GM13976 (cell line): ENCODE data around the gene PAPSS2.

Source experiments
- DNase-seq: peaks from one replicate; pipeline ENCODE4 v3.0.0; 2012; ENCODE audit warnings: low spot score
- in situ Hi-C: fragments of 300-500 bp; cut with MboI; formaldehyde crosslinking; loops from one replicate; pipeline ENCODE4 v1.12.0; 2022; ENCODE audit warnings: low sequenced_read_pairs, mixed read lengths, inconsistent platforms; ENCODE audit not compliant: unreplicated experiment
- TF ChIP-seq, protein P1 (sequence below): IDR thresholded peaks from 2 replicates; pipeline ENCODE4 v1.5.1; 2012; ENCODE audit warnings: borderline replicate concordance, mild to moderate bottlenecking; ENCODE audit not compliant: insufficient read depth; ENCODE audit errors: extremely low read depth, missing control alignments, control extremely low read depth

PAPSS2 gene

GRCh38 chr10:87712913-87713616 is 53.4 kb downstream of the PAPSS2 start:
- in situ Hi-C loops: no loop called here
- TF ChIP-seq, protein P1, sequence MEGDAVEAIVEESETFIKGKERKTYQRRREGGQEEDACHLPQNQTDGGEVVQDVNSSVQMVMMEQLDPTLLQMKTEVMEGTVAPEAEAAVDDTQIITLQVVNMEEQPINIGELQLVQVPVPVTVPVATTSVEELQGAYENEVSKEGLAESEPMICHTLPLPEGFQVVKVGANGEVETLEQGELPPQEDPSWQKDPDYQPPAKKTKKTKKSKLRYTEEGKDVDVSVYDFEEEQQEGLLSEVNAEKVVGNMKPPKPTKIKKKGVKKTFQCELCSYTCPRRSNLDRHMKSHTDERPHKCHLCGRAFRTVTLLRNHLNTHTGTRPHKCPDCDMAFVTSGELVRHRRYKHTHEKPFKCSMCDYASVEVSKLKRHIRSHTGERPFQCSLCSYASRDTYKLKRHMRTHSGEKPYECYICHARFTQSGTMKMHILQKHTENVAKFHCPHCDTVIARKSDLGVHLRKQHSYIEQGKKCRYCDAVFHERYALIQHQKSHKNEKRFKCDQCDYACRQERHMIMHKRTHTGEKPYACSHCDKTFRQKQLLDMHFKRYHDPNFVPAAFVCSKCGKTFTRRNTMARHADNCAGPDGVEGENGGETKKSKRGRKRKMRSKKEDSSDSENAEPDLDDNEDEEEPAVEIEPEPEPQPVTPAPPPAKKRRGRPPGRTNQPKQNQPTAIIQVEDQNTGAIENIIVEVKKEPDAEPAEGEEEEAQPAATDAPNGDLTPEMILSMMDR: no peak

DNA sequence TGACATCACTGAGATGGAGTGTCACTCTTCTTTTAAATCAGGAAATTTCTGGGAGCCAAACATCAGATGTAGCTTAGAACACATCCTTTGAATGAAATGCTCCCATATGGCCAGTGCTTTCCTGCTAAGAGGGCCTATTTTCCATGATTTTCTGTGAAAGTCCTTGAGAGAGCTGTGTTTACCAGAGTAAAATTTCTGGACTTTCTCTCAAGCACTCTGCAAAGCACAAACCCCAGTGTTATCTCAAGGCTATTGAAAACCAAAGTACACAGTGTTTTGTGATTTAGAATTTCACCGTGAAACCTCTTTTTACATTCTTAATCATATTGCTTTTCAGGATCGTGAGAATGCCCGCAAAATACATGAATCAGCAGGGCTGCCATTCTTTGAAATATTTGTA is 54.0 kb downstream of the PAPSS2 start:
- DNase-seq: no peak
- TF ChIP-seq, protein P1: no peak
- in situ Hi-C loops: no loop called here

More at GRCh38 chr10:87712913-87713616, 53.4 kb downstream of the PAPSS2 start:
- no peak for DNase-seq

GRCh38 chr10:87715552-87716347 is 56.1 kb downstream of the PAPSS2 start:
- DNase-seq: no peak
- in situ Hi-C loops: no loop called here
- TF ChIP-seq, protein P1: no peak

GRCh38 chr10:87716348-87716670 is 56.6 kb downstream of the PAPSS2 start:
- in situ Hi-C loops: no loop called here
- DNase-seq: no peak
- TF ChIP-seq, protein P1: no peak

DNA sequence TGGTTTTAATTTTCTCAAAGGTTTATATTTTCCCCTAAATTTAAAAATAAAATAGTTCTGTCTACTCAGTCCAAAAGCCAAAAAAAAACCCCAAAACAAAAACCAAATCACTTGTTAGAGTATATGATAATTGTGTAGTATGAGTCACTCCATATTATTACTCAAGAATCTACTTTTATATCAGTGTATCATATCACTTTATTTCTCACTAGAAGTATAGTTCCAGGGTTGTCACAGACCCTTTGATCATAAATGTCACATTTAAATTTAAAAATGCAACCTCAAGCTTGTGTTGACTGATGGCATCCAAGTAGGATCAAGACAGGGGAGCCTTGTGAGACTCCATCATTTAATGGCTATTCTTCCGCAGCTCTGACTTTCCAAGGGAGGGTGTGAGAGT is 61.0 kb downstream of the PAPSS2 start:
- in situ Hi-C loops: no loop called here
- no peak for DNase-seq
- TF ChIP-seq, protein P1: no peak

- in situ Hi-C loops: no loop called here
- TF ChIP-seq, protein P1: no peak
- DNase-seq: no peak
Observed at GRCh38 chr10:87721781-87722180, 62.1 kb downstream of the PAPSS2 start.
